ENCODE measurements around the gene SPIN4. TPM values are rescaled to one million over a fixed set of nuclear protein-coding genes. Genes with fewer than 3 reads are reported as not detected.

The SPIN4 gene
- total and polyA plus RNA-seq, 2 experiments from 2014 or later, result 5.0 to 6.0 TPM

DNA sequence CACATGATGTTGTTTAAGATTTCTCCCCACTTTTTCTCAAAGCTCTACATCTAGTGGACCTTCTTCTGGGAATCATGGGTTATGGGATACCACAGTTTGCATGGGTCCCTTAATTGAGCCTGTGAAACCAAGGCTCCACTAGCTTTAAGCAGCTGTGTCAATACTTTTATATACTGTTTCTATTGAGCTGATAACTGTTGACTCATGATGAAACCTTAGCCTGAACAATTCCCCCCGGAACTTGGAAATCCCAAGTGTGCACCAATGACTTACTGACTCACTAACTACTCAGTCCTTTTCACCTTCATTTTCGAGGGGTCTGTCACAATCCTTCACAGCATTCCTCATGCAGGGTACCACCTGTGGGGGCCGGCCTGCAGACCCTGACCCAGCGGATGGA, 12.7 kb upstream of the SPIN4 start:
- Histone ChIP-seq H3K27ac (no peak overlapping the region), H3K36me3 (no peaks in the 10 kb centered on the region), H3K9me3 (ENCODE audit: low read depth) (no peaks in the 10 kb centered on the region), H3K4me3 (no peak overlapping the region), H3K4me1 (ENCODE audit: low read depth) (no peaks in the 10 kb centered on the region), H3K27me3 (no peaks in the 10 kb centered on the region)
- DNase-seq (ENCODE audit: low read depth in 1 of 2, low spot score in 1 of 2), result no peak
- TF ChIP-seq, protein P1, sequence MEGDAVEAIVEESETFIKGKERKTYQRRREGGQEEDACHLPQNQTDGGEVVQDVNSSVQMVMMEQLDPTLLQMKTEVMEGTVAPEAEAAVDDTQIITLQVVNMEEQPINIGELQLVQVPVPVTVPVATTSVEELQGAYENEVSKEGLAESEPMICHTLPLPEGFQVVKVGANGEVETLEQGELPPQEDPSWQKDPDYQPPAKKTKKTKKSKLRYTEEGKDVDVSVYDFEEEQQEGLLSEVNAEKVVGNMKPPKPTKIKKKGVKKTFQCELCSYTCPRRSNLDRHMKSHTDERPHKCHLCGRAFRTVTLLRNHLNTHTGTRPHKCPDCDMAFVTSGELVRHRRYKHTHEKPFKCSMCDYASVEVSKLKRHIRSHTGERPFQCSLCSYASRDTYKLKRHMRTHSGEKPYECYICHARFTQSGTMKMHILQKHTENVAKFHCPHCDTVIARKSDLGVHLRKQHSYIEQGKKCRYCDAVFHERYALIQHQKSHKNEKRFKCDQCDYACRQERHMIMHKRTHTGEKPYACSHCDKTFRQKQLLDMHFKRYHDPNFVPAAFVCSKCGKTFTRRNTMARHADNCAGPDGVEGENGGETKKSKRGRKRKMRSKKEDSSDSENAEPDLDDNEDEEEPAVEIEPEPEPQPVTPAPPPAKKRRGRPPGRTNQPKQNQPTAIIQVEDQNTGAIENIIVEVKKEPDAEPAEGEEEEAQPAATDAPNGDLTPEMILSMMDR (IDR thresholded peaks at IDR 0.05; ENCODE audit: low read depth, low read length), result no peak

DNA sequence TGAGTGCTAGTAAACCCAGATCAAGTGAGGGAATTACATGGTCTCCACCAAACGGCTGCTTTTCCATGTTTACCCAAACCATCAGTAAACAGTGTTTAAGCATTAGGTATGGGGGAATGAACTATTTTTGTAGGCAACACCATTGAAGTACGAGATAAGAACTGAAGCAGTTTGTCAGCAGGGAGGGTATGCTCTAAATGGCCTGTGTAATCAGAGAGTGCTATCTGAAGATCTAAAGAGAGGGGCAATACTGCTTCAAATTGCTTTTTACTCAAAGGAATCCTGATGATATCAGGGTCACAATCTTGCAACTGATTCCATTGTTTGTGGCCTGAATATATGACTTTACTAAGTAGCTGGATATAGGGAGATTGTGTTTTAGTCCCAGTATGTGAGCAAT, 10.4 kb upstream of the SPIN4 start:
- Histone ChIP-seq H3K4me1 (ENCODE audit: low read depth) (no peaks in the 10 kb centered on the region), H3K4me3 (no peak overlapping the region), H3K27me3 (no peaks in the 10 kb centered on the region), H3K9me3 (ENCODE audit: low read depth) (no peaks in the 10 kb centered on the region), H3K36me3 (no peaks in the 10 kb centered on the region), H3K27ac (no peak overlapping the region)
- TF ChIP-seq, protein P1 (IDR thresholded peaks at IDR 0.05; ENCODE audit: low read depth, low read length), result no peak
- DNase-seq (ENCODE audit: low read depth in 1 of 2, low spot score in 1 of 2), result no peak

DNA sequence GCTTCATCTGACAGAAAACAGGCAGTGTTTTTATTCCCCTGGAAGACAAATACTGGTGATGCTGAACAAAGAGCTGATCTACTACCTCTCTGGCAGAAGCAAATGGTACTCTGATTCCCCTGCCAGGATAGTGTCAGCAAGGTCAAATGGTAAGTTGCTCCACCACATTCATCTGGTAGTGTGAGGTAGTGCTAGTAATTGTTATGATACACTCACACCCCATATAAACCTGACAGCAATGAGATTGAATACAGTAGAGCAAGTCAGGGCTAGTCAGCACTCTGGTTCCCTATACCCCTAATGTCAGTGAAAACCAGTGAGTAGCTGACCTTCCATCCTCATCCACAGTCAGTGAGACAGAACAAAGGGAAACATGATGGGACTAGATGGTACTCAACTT, 3.4 kb upstream of the SPIN4 start:
- Histone ChIP-seq H3K27ac (no peak overlapping the region), H3K4me1 (ENCODE audit: low read depth) (no peaks in the 10 kb centered on the region), H3K4me3 (no peak overlapping the region), H3K36me3 (no peaks in the 10 kb centered on the region), H3K27me3 (no peaks in the 10 kb centered on the region), H3K9me3 (ENCODE audit: low read depth) (no peaks in the 10 kb centered on the region)
- TF ChIP-seq, protein P1 (IDR thresholded peaks at IDR 0.05; ENCODE audit: low read depth, low read length), result no peak
- DNase-seq (ENCODE audit: low read depth in 1 of 2, low spot score in 1 of 2), result no peak

DNA sequence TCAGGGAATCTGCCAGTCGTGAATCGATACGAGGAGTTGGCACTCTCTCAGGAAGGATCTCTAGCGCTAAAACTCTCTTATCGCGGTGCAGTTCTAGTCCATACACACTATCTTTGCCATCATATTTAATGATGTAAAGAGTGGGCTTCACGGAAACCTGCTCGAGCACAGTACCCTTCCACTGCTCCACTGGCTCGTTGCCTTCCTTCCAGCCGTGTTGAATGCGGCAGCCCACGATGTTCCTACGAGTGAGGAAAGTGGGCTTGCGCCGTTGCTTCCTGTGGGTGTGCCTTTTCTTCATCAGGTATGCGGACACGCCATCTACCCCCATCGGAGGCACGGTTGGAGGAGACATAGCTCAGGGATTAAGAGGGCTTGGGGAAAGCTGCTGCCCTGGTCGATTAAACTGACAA, 661 bp downstream of the SPIN4 start:
- TF ChIP-seq, protein P1 (IDR thresholded peaks at IDR 0.05; ENCODE audit: low read depth, low read length), result no peak
- peaks cover 3% of the 10 kb centered on the region for H3K4me1 ChIP-seq (ENCODE audit: low read depth)
- peak overlapping the region; percentile 95 for H3K27ac ChIP-seq
- H3K36me3 ChIP-seq, result no peaks in the 10 kb centered on the region
- DNase-seq (ENCODE audit: low read depth in 1 of 2, low spot score in 1 of 2), result peak; percentile 2 to 5
- no peaks in the 10 kb centered on the region for H3K9me3 ChIP-seq (ENCODE audit: low read depth)
- no peaks in the 10 kb centered on the region for H3K27me3 ChIP-seq
- peak overlapping the region; percentile 80 for H3K4me3 ChIP-seq

DNA sequence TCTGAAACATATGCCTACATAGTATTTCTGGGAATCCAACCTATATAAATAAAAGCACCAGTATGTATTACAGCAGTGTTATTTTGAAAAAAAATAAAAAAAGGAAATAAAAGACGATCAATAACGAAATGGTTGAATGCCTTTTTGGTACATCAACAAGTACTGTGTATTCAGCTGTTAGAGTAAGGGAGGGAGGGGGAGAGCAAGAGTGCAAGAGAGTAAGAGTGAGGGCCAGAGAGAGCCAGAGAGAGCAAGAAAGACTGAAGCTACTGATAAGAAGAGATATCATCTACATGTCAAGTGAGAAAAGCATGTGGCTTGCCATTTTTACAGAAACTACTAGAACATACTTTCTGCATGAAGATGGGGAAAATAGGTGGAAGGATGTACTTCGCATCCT, 1.8 kb downstream of the SPIN4 start:
- peak; percentile 2 to 4 for DNase-seq (ENCODE audit: low read depth in 1 of 2, low spot score in 1 of 2)
- TF ChIP-seq, protein P1 (IDR thresholded peaks at IDR 0.05; ENCODE audit: low read depth, low read length), result no peak
- peaks cover 3% of the 10 kb centered on the region for H3K4me1 ChIP-seq (ENCODE audit: low read depth)
- no peak overlapping the region for H3K4me3 ChIP-seq
- no peak overlapping the region for H3K27ac ChIP-seq
- no peaks in the 10 kb centered on the region for H3K27me3 ChIP-seq
- no peaks in the 10 kb centered on the region for H3K9me3 ChIP-seq (ENCODE audit: low read depth)
- no peaks in the 10 kb centered on the region for H3K36me3 ChIP-seq

DNA sequence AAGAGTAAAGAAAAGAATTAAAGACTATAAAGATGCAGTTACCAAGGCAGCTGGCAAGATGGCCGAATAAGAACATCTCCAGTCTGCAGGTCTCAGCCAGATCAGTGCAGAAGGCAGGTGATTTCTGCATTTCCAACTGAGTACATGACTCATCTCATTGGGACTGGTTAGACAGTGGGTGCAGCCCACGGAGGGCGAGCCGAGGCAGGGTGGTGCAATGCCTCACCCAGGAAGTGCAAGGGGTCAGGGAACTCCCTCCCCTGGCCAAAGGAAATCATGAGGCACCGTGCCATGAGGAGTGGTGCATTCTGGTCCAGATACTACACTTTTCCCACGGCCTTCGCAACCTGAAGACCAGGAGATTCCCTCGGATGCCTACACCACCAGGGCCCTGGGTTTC, 20.5 kb downstream of the SPIN4 start:
- H3K9me3 ChIP-seq (ENCODE audit: low read depth), result no peaks in the 10 kb centered on the region
- no peaks in the 10 kb centered on the region for H3K27me3 ChIP-seq
- TF ChIP-seq, protein P1 (IDR thresholded peaks at IDR 0.05; ENCODE audit: low read depth, low read length), result no peak
- H3K4me3 ChIP-seq, result no peak overlapping the region
- peak in 1 of 2 donors; percentile 0 for DNase-seq (ENCODE audit: low read depth in 1 of 2, low spot score in 1 of 2)
- no peaks in the 10 kb centered on the region for H3K36me3 ChIP-seq
- no peak overlapping the region for H3K27ac ChIP-seq
- H3K4me1 ChIP-seq (ENCODE audit: low read depth), result no peaks in the 10 kb centered on the region

Measured in cardiac muscle cell (in vitro differentiated cells and primary cell).